Measurements from ENCODE around the gene LCNL1. TPM values are rescaled to one million over a fixed set of nuclear protein-coding genes. Genes with fewer than 3 reads are reported as not detected.

The LCNL1 gene
- total RNA-seq: under 1 TPM in 3 of 6 donors, not detected in 3; 0.12 to 0.17 (median 0.14) TPM
- under 1 TPM; 0.23 to 0.38 TPM for polyA plus RNA-seq

DNA sequence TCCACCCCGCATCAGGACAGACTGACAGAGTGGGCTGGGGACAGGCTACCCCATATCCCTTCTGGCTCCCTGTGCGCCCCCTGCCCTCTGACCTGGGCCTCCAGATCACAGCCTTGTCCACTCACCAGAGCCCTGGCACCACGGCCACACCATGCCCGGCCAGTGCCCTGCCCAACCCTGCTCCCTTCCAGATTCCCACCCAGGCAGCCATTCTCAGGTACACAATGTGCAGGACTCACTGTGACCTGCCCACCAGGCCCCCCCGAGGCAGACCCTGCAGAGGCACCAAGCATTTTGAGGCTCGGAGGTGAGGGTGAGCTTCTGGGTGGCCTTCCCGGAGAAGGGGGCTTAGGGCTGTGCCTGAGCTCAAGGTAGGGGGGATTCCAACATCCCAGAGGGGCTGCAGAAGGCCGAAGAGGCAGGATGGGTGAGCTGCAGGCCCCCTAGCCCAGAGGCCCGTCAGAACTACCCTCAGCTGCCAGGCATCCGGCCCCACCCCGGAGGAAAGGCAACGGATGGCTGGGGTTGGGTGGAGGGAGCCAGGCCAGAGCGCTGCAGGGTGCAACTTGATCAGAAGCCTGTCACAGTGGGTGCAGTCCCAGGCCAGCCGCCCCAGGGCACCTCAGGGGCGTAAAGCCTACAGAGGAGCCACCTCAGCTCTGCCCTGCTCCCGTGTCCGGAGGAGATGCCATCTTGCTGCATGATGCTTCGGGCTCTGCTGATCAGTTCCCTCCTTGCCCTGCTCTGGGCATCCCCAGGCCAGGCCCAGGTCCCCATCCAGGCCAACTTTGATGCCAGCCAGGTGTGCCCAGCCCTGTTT, at the start of gene LCNL1:
LCNL1 (plus strand) TSS at position 762 of the 820 bp plus-strand sequence. CDS start 594 bp downstream, outside the sequence.
- H3K27ac ChIP-seq: no peak within 1 kb of the TSS
- no peaks in the 10 kb centered on the region for H3K36me3 ChIP-seq
- intact Hi-C loops (cut with DNase I): no loop called here
- H3K4me1 ChIP-seq: no peaks in the 10 kb centered on the region
- DNase-seq: peak in 1 of 6 donors; percentile 43
- ATAC-seq: no peak
- WGBS, 2 donors: 79 to 85% methylated on average over 16 to 18 of the region's 18 CpGs
- TF ChIP-seq, protein P1, sequence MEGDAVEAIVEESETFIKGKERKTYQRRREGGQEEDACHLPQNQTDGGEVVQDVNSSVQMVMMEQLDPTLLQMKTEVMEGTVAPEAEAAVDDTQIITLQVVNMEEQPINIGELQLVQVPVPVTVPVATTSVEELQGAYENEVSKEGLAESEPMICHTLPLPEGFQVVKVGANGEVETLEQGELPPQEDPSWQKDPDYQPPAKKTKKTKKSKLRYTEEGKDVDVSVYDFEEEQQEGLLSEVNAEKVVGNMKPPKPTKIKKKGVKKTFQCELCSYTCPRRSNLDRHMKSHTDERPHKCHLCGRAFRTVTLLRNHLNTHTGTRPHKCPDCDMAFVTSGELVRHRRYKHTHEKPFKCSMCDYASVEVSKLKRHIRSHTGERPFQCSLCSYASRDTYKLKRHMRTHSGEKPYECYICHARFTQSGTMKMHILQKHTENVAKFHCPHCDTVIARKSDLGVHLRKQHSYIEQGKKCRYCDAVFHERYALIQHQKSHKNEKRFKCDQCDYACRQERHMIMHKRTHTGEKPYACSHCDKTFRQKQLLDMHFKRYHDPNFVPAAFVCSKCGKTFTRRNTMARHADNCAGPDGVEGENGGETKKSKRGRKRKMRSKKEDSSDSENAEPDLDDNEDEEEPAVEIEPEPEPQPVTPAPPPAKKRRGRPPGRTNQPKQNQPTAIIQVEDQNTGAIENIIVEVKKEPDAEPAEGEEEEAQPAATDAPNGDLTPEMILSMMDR (IDR thresholded peaks at IDR 0.05): no peak
- no peak within 1 kb of the TSS for H3K4me3 ChIP-seq
- FAIRE-seq: no peak
- no peaks in the 10 kb centered on the region for H3K9me3 ChIP-seq
- H3K27me3 ChIP-seq: peaks cover 0 to 4% (median 0%) of the 10 kb centered on the region in 4 donors

DNA sequence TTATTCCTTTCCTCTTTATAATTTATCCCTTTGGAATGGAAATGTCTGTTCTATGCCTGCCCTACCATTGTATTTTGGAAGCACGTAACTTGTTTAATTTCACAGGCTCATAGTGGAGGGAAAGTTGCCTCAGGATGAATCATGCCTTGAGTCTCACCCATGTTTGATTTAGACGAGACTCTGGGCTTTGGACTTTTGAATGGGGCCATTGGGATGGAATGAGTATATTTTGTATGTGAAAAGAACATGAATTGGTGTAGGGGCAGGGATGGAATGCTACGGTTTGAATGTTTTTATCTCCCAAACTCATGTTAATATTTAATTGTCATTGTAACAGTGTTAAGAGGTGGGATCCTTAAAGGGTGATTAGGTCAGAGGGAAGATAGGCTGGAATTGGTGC, 48.5 kb upstream of the LCNL1 start:
- TF ChIP-seq, protein P1 (IDR thresholded peaks at IDR 0.05): no peak
- Histone ChIP-seq H3K27me3 (no peaks in the 10 kb centered on the region), H3K4me3 (no peak overlapping the region), H3K36me3 (no peaks in the 10 kb centered on the region), H3K4me1 (no peaks in the 10 kb centered on the region), H3K27ac (no peak overlapping the region), H3K9me3 (no peaks in the 10 kb centered on the region)
- WGBS, 2 donors: 86 to 92% methylated on average over 3 of the region's 3 CpGs
- no peak for ATAC-seq
- no peak for FAIRE-seq
- no peak for DNase-seq
- intact Hi-C loops (cut with DNase I): no loop called here

DNA sequence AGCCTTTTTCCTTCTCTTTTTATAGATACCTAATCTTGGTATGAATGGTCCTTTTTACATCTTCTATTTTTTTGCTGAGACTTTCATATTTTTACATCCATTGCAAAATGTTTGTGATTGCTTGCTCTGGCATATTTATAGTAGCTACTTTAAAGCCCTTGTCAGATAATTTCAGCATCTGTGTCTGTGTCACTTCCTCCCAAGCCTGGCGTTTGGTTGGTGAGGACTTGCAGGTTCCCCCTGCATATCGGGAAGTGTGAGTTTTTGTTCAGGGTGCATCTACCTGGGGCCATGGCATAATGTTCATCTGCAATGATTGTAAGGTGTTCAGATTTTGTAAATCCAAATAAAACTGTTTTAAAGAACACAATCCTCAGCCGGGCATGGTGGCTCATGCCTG, 47.1 kb upstream of the LCNL1 start:
- Histone ChIP-seq H3K27ac (no peak overlapping the region), H3K9me3 (no peaks in the 10 kb centered on the region), H3K27me3 (no peaks in the 10 kb centered on the region), H3K4me1 (no peaks in the 10 kb centered on the region), H3K36me3 (peaks cover 0 to 10% (median 5%) of the 10 kb centered on the region in 3 donors), H3K4me3 (no peak overlapping the region)
- no peak for ATAC-seq
- intact Hi-C loops (cut with DNase I): no loop called here
- TF ChIP-seq, protein P1 (IDR thresholded peaks at IDR 0.05): no peak
- no peak for DNase-seq
- WGBS, 2 donors: 91 to 92% methylated on average over 3 of the region's 3 CpGs
- FAIRE-seq: no peak

DNA sequence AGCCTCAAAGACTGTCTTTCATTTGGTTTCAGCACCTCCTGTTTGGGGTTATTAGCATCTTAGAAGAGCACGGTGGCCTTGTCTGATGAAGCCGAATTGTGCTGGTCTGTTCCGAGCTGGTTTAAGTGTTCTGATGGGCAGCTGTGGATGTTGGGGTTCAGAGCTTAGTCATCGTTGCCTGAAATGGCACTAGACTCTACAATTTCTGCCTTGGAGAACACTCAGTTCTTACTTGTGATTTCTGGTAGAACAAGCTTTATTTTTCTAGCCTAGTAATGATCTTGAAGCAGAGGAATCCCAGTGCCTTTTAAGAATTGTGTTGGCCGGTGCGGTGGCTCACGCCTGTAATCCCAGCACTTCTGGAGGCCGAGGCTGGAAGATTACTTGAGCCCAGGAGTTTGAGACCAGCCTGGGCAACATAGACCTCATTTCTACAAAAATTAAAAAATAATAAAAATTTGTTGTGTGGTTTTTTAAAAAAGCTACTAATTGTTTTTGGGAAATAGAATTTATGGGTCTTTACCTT, 46.1 kb upstream of the LCNL1 start:
- intact Hi-C loops (cut with DNase I): no loop called here
- no peaks in the 10 kb centered on the region for H3K9me3 ChIP-seq
- peaks cover 7 to 21% (median 16%) of the 10 kb centered on the region in 3 donors for H3K36me3 ChIP-seq
- DNase-seq: no peak
- WGBS, 2 donors: 91 to 97% methylated on average over 8 of the region's 8 CpGs
- FAIRE-seq: no peak
- ATAC-seq: no peak
- TF ChIP-seq, protein P1 (IDR thresholded peaks at IDR 0.05): no peak
- no peak overlapping the region for H3K27ac ChIP-seq
- no peaks in the 10 kb centered on the region for H3K27me3 ChIP-seq
- H3K4me3 ChIP-seq: no peak overlapping the region
- H3K4me1 ChIP-seq: no peaks in the 10 kb centered on the region
